Measurements from ENCODE around the gene PRMT7.

The PRMT7 gene

GRCh38 chr16:68348639-68349445 is 38.0 kb downstream of the PRMT7 start:
- no CpG with 5 or more reads among the region's 27 CpGs for WGBS (ENCODE audit: insufficient coverage, insufficient read length)
- Histone ChIP-seq H3K27me3 (ENCODE audit: control insufficient read depth, insufficient read depth, low read length) (no peaks in the 10 kb centered on the region), H3K9me3 (ENCODE audit: control insufficient read depth, insufficient read depth, low read length) (no peaks in the 10 kb centered on the region), H3K36me3 (ENCODE audit: control insufficient read depth, insufficient read depth, low read length) (peaks cover 19% of the 10 kb centered on the region), H3K4me1 (ENCODE audit: control insufficient read depth, insufficient read depth, low read length) (no peaks in the 10 kb centered on the region), H3K27ac (ENCODE audit: low read length) (no peak overlapping the region), H3K4me3 (ENCODE audit: low read length) (no peak overlapping the region)
- no peak for DNase-seq (ENCODE audit: low read depth, low spot score)

- no CpG with 5 or more reads among the region's 10 CpGs for WGBS (ENCODE audit: insufficient coverage, insufficient read length)
- Histone ChIP-seq H3K9me3 (ENCODE audit: control insufficient read depth, insufficient read depth, low read length) (no peaks in the 10 kb centered on the region), H3K36me3 (ENCODE audit: control insufficient read depth, insufficient read depth, low read length) (peaks cover 22% of the 10 kb centered on the region), H3K27ac (ENCODE audit: low read length) (no peak overlapping the region), H3K4me3 (ENCODE audit: low read length) (no peak overlapping the region), H3K4me1 (ENCODE audit: control insufficient read depth, insufficient read depth, low read length) (no peaks in the 10 kb centered on the region), H3K27me3 (ENCODE audit: control insufficient read depth, insufficient read depth, low read length) (no peaks in the 10 kb centered on the region)
- DNase-seq (ENCODE audit: low read depth, low spot score), result no peak
These were observed 39.1 kb downstream of the PRMT7 start for GRCh38 chr16:68349838-68350410.

GRCh38 chr16:68350813-68351350 is 40.1 kb downstream of the PRMT7 start:
- WGBS (ENCODE audit: insufficient coverage, insufficient read length), result no CpG with 5 or more reads among the region's 10 CpGs
- Histone ChIP-seq H3K36me3 (ENCODE audit: control insufficient read depth, insufficient read depth, low read length) (peaks cover 25% of the 10 kb centered on the region), H3K9me3 (ENCODE audit: control insufficient read depth, insufficient read depth, low read length) (no peaks in the 10 kb centered on the region), H3K4me3 (ENCODE audit: low read length) (no peak overlapping the region), H3K27ac (ENCODE audit: low read length) (no peak overlapping the region), H3K27me3 (ENCODE audit: control insufficient read depth, insufficient read depth, low read length) (no peaks in the 10 kb centered on the region), H3K4me1 (ENCODE audit: control insufficient read depth, insufficient read depth, low read length) (no peaks in the 10 kb centered on the region)
- no peak for DNase-seq (ENCODE audit: low read depth, low spot score)

GRCh38 chr16:68351463-68351862 is 40.6 kb downstream of the PRMT7 start:
- Histone ChIP-seq H3K9me3 (ENCODE audit: control insufficient read depth, insufficient read depth, low read length) (no peaks in the 10 kb centered on the region), H3K4me1 (ENCODE audit: control insufficient read depth, insufficient read depth, low read length) (no peaks in the 10 kb centered on the region), H3K27me3 (ENCODE audit: control insufficient read depth, insufficient read depth, low read length) (no peaks in the 10 kb centered on the region), H3K36me3 (ENCODE audit: control insufficient read depth, insufficient read depth, low read length) (peaks cover 27% of the 10 kb centered on the region), H3K4me3 (ENCODE audit: low read length) (no peak overlapping the region), H3K27ac (ENCODE audit: low read length) (no peak overlapping the region)
- DNase-seq (ENCODE audit: low read depth, low spot score), result no peak
- no CpG with 5 or more reads among the region's 11 CpGs for WGBS (ENCODE audit: insufficient coverage, insufficient read length)

GRCh38 chr16:68351991-68352431 is 41.2 kb downstream of the PRMT7 start:
- WGBS (ENCODE audit: insufficient coverage, insufficient read length), result no CpG with 5 or more reads among the region's 11 CpGs
- no peak for DNase-seq (ENCODE audit: low read depth, low spot score)
- Histone ChIP-seq H3K9me3 (ENCODE audit: control insufficient read depth, insufficient read depth, low read length) (no peaks in the 10 kb centered on the region), H3K4me3 (ENCODE audit: low read length) (no peak overlapping the region), H3K36me3 (ENCODE audit: control insufficient read depth, insufficient read depth, low read length) (peaks cover 33% of the 10 kb centered on the region), H3K4me1 (ENCODE audit: control insufficient read depth, insufficient read depth, low read length) (no peaks in the 10 kb centered on the region), H3K27me3 (ENCODE audit: control insufficient read depth, insufficient read depth, low read length) (no peaks in the 10 kb centered on the region), H3K27ac (ENCODE audit: low read length) (no peak overlapping the region)

GRCh38 chr16:68353366-68353765 is 42.5 kb downstream of the PRMT7 start:
- Histone ChIP-seq H3K9me3 (ENCODE audit: control insufficient read depth, insufficient read depth, low read length) (no peaks in the 10 kb centered on the region), H3K4me1 (ENCODE audit: control insufficient read depth, insufficient read depth, low read length) (no peaks in the 10 kb centered on the region), H3K36me3 (ENCODE audit: control insufficient read depth, insufficient read depth, low read length) (peaks cover 35% of the 10 kb centered on the region), H3K27ac (ENCODE audit: low read length) (no peak overlapping the region), H3K4me3 (ENCODE audit: low read length) (no peak overlapping the region), H3K27me3 (ENCODE audit: control insufficient read depth, insufficient read depth, low read length) (no peaks in the 10 kb centered on the region)
- WGBS (ENCODE audit: insufficient coverage, insufficient read length), result no CpG with 5 or more reads among the region's 13 CpGs
- DNase-seq (ENCODE audit: low read depth, low spot score), result no peak

GRCh38 chr16:68354816-68355215 is 44.0 kb downstream of the PRMT7 start:
- H3K27me3 ChIP-seq (ENCODE audit: control insufficient read depth, insufficient read depth, low read length), result no peaks in the 10 kb centered on the region
- no peak overlapping the region for H3K27ac ChIP-seq (ENCODE audit: low read length)
- H3K9me3 ChIP-seq (ENCODE audit: control insufficient read depth, insufficient read depth, low read length), result no peaks in the 10 kb centered on the region
- no peaks in the 10 kb centered on the region for H3K4me1 ChIP-seq (ENCODE audit: control insufficient read depth, insufficient read depth, low read length)
- H3K36me3 ChIP-seq (ENCODE audit: control insufficient read depth, insufficient read depth, low read length), result peaks cover 33% of the 10 kb centered on the region
- DNase-seq (ENCODE audit: low read depth, low spot score), result no peak
- no peak overlapping the region for H3K4me3 ChIP-seq (ENCODE audit: low read length)
- WGBS (ENCODE audit: insufficient coverage, insufficient read length), result no CpG with 5 or more reads among the region's 9 CpGs

- Histone ChIP-seq H3K9me3 (ENCODE audit: control insufficient read depth, insufficient read depth, low read length) (no peaks in the 10 kb centered on the region), H3K4me1 (ENCODE audit: control insufficient read depth, insufficient read depth, low read length) (no peaks in the 10 kb centered on the region), H3K27me3 (ENCODE audit: control insufficient read depth, insufficient read depth, low read length) (no peaks in the 10 kb centered on the region), H3K4me3 (ENCODE audit: low read length) (no peak overlapping the region), H3K27ac (ENCODE audit: low read length) (no peak overlapping the region), H3K36me3 (ENCODE audit: control insufficient read depth, insufficient read depth, low read length) (peaks cover 33% of the 10 kb centered on the region)
- no CpG with 5 or more reads among the region's 28 CpGs for WGBS (ENCODE audit: insufficient coverage, insufficient read length)
- DNase-seq (ENCODE audit: low read depth, low spot score), result no peak
These were observed 44.8 kb downstream of the PRMT7 start for GRCh38 chr16:68355447-68356248.

- Histone ChIP-seq H3K27me3 (ENCODE audit: control insufficient read depth, insufficient read depth, low read length) (no peaks in the 10 kb centered on the region), H3K4me1 (ENCODE audit: control insufficient read depth, insufficient read depth, low read length) (no peaks in the 10 kb centered on the region), H3K4me3 (ENCODE audit: low read length) (no peak overlapping the region), H3K36me3 (ENCODE audit: control insufficient read depth, insufficient read depth, low read length) (peaks cover 33% of the 10 kb centered on the region), H3K9me3 (ENCODE audit: control insufficient read depth, insufficient read depth, low read length) (no peaks in the 10 kb centered on the region), H3K27ac (ENCODE audit: low read length) (no peak overlapping the region)
- WGBS (ENCODE audit: insufficient coverage, insufficient read length), result no CpG with 5 or more reads among the region's 28 CpGs
- no peak for DNase-seq (ENCODE audit: low read depth, low spot score)
These were observed 45.6 kb downstream of the PRMT7 start for GRCh38 chr16:68356249-68356918.

GRCh38 chr16:68356919-68357286 is 46.1 kb downstream of the PRMT7 start:
- H3K27ac ChIP-seq (ENCODE audit: low read length), result no peak overlapping the region

More at GRCh38 chr16:68356919-68357286, 46.1 kb downstream of the PRMT7 start:
- Histone ChIP-seq H3K9me3 (ENCODE audit: control insufficient read depth, insufficient read depth, low read length) (no peaks in the 10 kb centered on the region), H3K27me3 (ENCODE audit: control insufficient read depth, insufficient read depth, low read length) (no peaks in the 10 kb centered on the region), H3K4me1 (ENCODE audit: control insufficient read depth, insufficient read depth, low read length) (no peaks in the 10 kb centered on the region), H3K36me3 (ENCODE audit: control insufficient read depth, insufficient read depth, low read length) (peaks cover 33% of the 10 kb centered on the region), H3K4me3 (ENCODE audit: low read length) (no peak overlapping the region)
- no peak for DNase-seq (ENCODE audit: low read depth, low spot score)
- no CpG with 5 or more reads among the region's 5 CpGs for WGBS (ENCODE audit: insufficient coverage, insufficient read length)

Data from iPS DF 6.9 (cell line).